GM12872 (cell line): ENCODE data around the gene RHEB.
A peak's percentile ranks its signal among the peaks of the same experiment; 100 is the strongest.

Experiments used
- TF ChIP-seq, protein P1 (sequence below): IDR thresholded peaks from 3 replicates; pipeline ENCODE4 v1.5.1; 2011; ENCODE audit warnings: low read depth, mild to moderate bottlenecking, low read length, moderate library complexity; ENCODE audit not compliant: insufficient read depth

The RHEB gene

DNA sequence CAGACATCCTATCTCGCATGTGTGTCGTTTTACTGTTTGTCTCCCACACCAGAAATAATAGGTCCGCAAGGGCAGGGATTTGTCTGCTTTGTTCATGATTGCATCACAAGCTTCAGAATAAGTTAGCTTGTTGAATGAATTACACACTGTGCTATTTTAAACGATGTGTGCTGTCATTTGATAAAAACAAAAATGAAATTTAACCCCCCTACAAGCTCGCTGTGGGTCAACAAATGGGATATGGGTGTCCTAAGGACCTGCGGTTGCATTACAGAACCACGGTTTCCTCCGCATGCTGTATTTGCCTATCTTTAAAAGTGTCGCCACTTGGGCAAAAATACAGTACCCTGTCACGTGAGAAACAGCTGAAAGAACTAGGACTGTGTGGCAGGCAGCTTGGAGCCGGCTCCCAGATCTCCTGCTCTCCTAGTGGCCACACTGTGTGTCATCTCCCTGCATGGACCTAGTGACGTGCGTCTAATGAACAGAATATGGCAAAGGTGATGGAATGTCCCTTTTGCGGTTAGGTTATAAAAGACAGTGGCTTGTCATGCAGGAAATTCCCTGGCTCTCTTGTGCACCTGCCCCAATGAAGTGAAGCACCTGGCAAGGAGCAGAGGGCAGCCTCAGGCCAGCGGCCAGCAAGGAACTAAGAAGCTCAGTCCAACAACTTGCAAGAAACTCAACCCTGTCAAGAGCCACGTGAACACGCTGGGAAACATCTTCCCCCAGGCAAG lies 46.9 kb downstream of the RHEB start:
- TF ChIP-seq, protein P1, sequence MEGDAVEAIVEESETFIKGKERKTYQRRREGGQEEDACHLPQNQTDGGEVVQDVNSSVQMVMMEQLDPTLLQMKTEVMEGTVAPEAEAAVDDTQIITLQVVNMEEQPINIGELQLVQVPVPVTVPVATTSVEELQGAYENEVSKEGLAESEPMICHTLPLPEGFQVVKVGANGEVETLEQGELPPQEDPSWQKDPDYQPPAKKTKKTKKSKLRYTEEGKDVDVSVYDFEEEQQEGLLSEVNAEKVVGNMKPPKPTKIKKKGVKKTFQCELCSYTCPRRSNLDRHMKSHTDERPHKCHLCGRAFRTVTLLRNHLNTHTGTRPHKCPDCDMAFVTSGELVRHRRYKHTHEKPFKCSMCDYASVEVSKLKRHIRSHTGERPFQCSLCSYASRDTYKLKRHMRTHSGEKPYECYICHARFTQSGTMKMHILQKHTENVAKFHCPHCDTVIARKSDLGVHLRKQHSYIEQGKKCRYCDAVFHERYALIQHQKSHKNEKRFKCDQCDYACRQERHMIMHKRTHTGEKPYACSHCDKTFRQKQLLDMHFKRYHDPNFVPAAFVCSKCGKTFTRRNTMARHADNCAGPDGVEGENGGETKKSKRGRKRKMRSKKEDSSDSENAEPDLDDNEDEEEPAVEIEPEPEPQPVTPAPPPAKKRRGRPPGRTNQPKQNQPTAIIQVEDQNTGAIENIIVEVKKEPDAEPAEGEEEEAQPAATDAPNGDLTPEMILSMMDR = 0 out of 3 replicates have a peak, but pooled peaks have one; percentile 19

DNA sequence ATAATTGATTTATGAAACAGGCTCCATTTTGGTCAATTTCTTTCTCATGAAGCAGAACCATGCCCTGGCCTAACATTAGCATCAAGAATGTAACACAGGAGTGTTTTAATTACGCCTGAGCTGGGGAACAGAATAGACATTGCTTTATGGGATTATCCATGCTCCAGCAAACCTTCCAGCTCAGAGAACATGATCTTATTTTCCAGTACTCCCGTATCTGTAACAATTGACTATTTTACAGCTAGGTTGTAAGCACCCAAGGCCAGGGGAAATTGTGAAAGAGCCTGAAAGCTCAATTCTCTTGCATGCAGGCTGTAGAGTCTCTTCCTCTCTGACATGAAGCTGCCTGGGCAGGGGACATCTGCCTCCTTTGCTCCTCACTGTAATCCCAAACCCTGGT lies 49.0 kb downstream of the RHEB start:
- TF ChIP-seq, protein P1 = no peak

DNA sequence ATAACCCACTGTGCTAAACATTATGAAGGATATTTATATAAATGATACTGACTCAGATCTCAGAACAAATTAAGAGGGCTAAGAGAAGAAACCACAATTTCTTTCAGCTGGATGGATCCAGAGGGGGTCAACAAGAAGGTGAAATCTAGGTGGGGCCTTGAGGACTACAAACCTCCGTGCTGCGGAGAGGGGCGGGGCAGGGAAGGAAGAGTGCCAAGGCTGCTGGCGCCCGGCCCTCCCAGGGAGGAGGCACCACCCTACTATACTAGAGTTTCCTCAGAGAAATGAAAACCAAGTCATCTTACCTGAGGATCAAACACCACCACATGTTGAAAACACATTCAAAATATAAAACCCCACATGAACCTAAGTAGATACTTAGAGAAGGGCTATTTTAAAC lies 50.4 kb downstream of the RHEB start:
- TF ChIP-seq, protein P1 = no peak

DNA sequence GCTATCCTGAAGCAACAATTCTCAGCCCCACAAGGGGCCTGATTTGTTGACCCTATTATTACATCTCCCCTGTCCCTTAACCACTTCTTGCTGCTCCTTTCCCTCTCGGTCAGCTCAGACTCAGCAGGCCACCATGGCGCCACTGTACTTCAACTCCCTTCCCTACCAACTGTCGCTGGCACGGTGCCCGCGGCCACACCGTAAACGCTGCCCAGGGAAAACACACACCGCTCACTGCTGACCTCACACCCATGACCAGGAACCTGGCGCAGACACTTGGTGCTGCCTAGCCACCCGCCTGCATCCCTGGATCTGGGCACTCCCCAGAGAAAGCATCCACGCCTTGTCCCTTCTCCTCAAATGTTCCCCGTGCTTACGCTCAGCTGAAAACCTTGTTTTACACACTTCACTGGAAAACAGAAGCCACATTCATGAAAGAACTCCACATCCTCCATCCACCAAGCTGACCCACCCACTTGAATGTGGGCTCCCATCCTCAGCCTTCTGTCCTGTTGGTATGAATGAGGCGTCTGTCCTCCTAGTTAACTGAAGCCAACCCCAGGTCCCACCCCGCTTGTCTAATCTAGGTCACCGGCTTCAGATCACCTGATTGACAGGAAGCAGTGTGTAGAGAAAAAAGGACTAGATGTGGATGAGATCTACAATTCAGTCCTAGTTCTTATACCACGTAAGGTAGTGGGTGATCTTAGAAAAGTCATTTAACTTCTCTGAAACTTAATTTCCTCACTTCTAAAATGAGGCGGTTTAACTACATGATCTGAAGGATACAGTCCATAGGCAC lies 51.3 kb downstream of the RHEB start:
- TF ChIP-seq, protein P1 = no peak

DNA sequence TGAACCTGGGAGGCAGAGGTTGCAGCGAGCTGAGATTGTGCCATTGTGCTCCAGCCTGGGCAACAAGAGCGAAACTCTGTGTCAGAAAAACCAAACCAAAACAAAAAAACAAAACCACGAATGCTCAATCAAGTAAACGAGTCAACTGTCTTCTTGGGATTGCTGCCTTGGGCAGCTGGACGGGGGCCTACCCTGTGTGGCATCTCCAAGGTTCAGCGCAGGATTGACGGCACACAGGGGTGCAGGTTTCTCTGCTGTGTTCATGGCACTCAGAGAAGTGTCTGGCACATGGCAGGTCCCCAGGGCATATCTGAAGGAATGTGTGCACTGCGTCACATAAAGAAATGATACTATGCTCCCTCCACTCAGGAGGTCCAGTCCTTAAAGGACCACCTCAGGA lies 54.5 kb downstream of the RHEB start:
- TF ChIP-seq, protein P1 = no peak

DNA sequence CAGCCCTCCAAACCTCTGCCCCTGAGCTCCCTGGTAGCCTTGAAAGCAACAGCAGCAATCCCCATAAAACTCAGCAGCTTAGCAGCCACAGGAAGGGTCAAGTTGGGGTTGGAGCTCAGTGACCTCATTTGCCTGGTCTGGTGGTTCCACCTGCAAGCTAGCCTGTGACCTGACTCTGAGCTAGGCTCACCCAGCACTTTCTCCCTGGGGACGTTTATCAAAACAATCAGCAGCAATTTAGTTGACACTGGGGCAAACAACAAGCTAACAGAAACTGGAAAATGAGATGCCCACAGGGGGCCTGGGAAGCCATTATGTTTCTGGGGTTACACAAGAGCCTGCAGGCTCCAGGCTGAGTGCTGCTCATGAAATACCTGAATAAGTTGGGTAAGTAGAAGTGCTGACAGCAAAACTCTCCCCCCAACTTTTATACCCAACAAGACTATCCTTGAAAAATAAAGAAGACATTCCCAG lies 57.4 kb downstream of the RHEB start:
- TF ChIP-seq, protein P1 = no peak

DNA sequence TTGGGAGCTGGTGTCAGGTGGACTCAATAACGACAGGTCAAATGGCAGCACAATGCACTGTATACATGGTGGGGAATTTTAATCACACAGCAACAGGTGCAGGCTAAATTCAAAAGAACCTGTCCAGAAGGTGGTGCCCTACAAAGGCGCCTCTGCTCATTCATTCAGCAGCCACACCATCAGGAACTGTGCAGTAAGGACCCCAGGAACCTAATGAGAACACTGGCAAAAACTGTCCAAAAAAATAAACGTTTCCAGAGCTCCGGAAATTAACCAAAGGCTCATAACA lies 57.8 kb downstream of the RHEB start:
- TF ChIP-seq, protein P1 = 0 out of 3 replicates have a peak, but pooled peaks have one; percentile 4
